ENCODE measurements around the gene POLDIP3.
"Not testable (repeated sequence)": the region's sequence is repeated elsewhere in the genome, so short reads cannot be mapped to it uniquely, and the experiment has no call there.

Gene POLDIP3

GRCh38 chr22:42617155-42617983 is 2.7 kb upstream of the POLDIP3 start:
- no peak for DNase-seq

- DNase-seq: not testable (repeated sequence)
Observed at GRCh38 chr22:42615860-42616175, 1.1 kb upstream of the POLDIP3 start.

- peak; percentile 91 for DNase-seq
Observed at GRCh38 chr22:42615092-42615859, 593 bp upstream of the POLDIP3 start.

- DNase-seq: peak; percentile 61
Observed at GRCh38 chr22:42613872-42614301, 796 bp downstream of the POLDIP3 start.

- DNase-seq: no peak
Observed at GRCh38 chr22:42612336-42612735, 2.3 kb downstream of the POLDIP3 start.

- no peak for DNase-seq
Observed at GRCh38 chr22:42611051-42611450, 3.6 kb downstream of the POLDIP3 start.

- DNase-seq: no peak
Observed at GRCh38 chr22:42610186-42610585, 4.5 kb downstream of the POLDIP3 start.

GRCh38 chr22:42608823-42609361 is 5.8 kb downstream of the POLDIP3 start:
- no peak for DNase-seq

- no peak for DNase-seq
Observed at GRCh38 chr22:42608136-42608822, 6.4 kb downstream of the POLDIP3 start.

GRCh38 chr22:42607641-42608040 is 7.0 kb downstream of the POLDIP3 start:
- DNase-seq: not testable (repeated sequence)

- no peak for DNase-seq
Observed at GRCh38 chr22:42604403-42604802, 10.3 kb downstream of the POLDIP3 start.

GRCh38 chr22:42603427-42603826 is 11.3 kb downstream of the POLDIP3 start:
- no peak for DNase-seq

- DNase-seq: no peak
Observed at GRCh38 chr22:42602470-42602869, 12.2 kb downstream of the POLDIP3 start.

GRCh38 chr22:42601879-42602465 is 12.7 kb downstream of the POLDIP3 start:
- DNase-seq: no peak

GRCh38 chr22:42596863-42597530 is 17.7 kb downstream of the POLDIP3 start:
- DNase-seq: no peak

GRCh38 chr22:42596336-42596735 is 18.3 kb downstream of the POLDIP3 start:
- peak; percentile 72 for DNase-seq

GRCh38 chr22:42595434-42595833 is 19.2 kb downstream of the POLDIP3 start:
- no peak for DNase-seq

- no peak for DNase-seq
Observed at GRCh38 chr22:42591987-42592386, 22.7 kb downstream of the POLDIP3 start.

- DNase-seq: no peak
Observed at GRCh38 chr22:42587588-42588175, 27.0 kb downstream of the POLDIP3 start.

GRCh38 chr22:42586381-42586780 is 28.3 kb downstream of the POLDIP3 start:
- DNase-seq: no peak

- no peak for DNase-seq
Observed at GRCh38 chr22:42585096-42585495, 29.6 kb downstream of the POLDIP3 start.

Measured in right forelimb (tissue), 1 donor.